ENCODE data around the gene SMIM7.

SMIM7 gene

GRCh38 chr19:16620584-16620983 is 39.4 kb downstream of the SMIM7 start:
- peaks cover 7% of the 10 kb centered on the region for H3K36me3 ChIP-seq (ENCODE audit: insufficient read depth, low read length)
- peaks cover 44% of the 10 kb centered on the region for H3K4me1 ChIP-seq (ENCODE audit: insufficient read depth, low read length)
- no peaks in the 10 kb centered on the region for H3K9me3 ChIP-seq (ENCODE audit: low read length)
- H3K27me3 ChIP-seq (ENCODE audit: control insufficient read depth in 1 of 2, insufficient read depth in 2 of 2, low read length in 2 of 2) = no peaks in the 10 kb centered on the region
- H3K27ac ChIP-seq (ENCODE audit: low read depth, low read length) = no peak overlapping the region
- no peak overlapping the region for H3K4me3 ChIP-seq (ENCODE audit: low read depth in 1 of 2, low read length in 2 of 2)
- H3K9ac ChIP-seq (ENCODE audit: low read length) = no peak overlapping the region

DNA sequence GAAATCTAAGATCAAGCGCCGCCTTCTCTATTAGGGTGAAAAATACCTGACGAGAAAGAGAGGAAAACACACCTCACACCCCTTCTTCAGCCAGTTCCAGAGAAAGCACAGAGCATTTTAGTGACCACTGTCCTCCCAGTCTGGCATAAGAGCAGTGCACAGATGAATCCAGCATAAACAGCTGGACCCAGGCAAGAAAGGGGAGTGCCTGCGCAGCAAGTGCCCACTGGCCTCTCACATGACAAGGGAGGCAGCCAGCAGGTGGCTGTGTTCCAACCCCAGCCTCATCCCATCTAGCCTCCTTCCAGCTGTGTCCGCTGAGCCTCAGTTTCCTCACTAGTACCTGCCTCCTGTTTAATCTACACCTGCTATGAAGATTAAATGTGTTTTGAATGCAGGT is 39.9 kb downstream of the SMIM7 start:
- no peak overlapping the region for H3K27ac ChIP-seq (ENCODE audit: low read depth, low read length)
- H3K4me3 ChIP-seq (ENCODE audit: low read depth in 1 of 2, low read length in 2 of 2) = no peak overlapping the region
- H3K4me1 ChIP-seq (ENCODE audit: insufficient read depth, low read length) = peaks cover 41% of the 10 kb centered on the region
- H3K27me3 ChIP-seq (ENCODE audit: control insufficient read depth in 1 of 2, insufficient read depth in 2 of 2, low read length in 2 of 2) = no peaks in the 10 kb centered on the region
- no peak overlapping the region for H3K9ac ChIP-seq (ENCODE audit: low read length)
- no peaks in the 10 kb centered on the region for H3K9me3 ChIP-seq (ENCODE audit: low read length)
- H3K36me3 ChIP-seq (ENCODE audit: insufficient read depth, low read length) = peaks cover 7% of the 10 kb centered on the region

GRCh38 chr19:16619457-16619856 is 40.5 kb downstream of the SMIM7 start:
- peaks cover 5% of the 10 kb centered on the region for H3K36me3 ChIP-seq (ENCODE audit: insufficient read depth, low read length)
- no peak overlapping the region for H3K27ac ChIP-seq (ENCODE audit: low read depth, low read length)
- H3K9ac ChIP-seq (ENCODE audit: low read length) = no peak overlapping the region
- peaks cover 38% of the 10 kb centered on the region for H3K4me1 ChIP-seq (ENCODE audit: insufficient read depth, low read length)
- H3K4me3 ChIP-seq (ENCODE audit: low read depth in 1 of 2, low read length in 2 of 2) = peak overlapping the region in 1 of 2 donors; percentile 6
- H3K9me3 ChIP-seq (ENCODE audit: low read length) = no peaks in the 10 kb centered on the region
- H3K27me3 ChIP-seq (ENCODE audit: control insufficient read depth in 1 of 2, insufficient read depth in 2 of 2, low read length in 2 of 2) = no peaks in the 10 kb centered on the region

DNA sequence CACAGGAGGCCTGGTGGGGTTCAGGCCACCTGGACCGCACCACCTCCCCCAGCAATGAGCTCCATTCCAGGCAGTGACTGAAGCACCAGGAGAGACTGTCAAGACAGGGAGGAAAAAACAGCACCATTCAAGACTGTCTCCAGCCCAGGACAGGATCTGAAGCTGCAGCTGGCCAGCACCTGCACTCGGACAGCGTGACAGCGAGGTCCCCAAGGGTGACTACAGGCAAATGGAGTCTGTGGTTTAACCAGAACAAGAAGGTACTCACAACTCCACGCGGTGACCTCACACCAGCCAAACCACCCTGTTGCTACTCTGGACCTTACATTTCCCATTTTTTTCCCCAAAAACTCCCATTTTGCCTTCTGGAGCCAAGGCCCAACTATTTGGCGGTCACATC is 41.7 kb downstream of the SMIM7 start:
- H3K27ac ChIP-seq (ENCODE audit: low read depth, low read length) = no peak overlapping the region
- H3K9me3 ChIP-seq (ENCODE audit: low read length) = no peaks in the 10 kb centered on the region
- no peak overlapping the region for H3K9ac ChIP-seq (ENCODE audit: low read length)
- H3K36me3 ChIP-seq (ENCODE audit: insufficient read depth, low read length) = no peaks in the 10 kb centered on the region
- H3K4me1 ChIP-seq (ENCODE audit: insufficient read depth, low read length) = peaks cover 38% of the 10 kb centered on the region
- H3K27me3 ChIP-seq (ENCODE audit: control insufficient read depth in 1 of 2, insufficient read depth in 2 of 2, low read length in 2 of 2) = no peaks in the 10 kb centered on the region
- H3K4me3 ChIP-seq (ENCODE audit: low read depth in 1 of 2, low read length in 2 of 2) = no peak overlapping the region

DNA sequence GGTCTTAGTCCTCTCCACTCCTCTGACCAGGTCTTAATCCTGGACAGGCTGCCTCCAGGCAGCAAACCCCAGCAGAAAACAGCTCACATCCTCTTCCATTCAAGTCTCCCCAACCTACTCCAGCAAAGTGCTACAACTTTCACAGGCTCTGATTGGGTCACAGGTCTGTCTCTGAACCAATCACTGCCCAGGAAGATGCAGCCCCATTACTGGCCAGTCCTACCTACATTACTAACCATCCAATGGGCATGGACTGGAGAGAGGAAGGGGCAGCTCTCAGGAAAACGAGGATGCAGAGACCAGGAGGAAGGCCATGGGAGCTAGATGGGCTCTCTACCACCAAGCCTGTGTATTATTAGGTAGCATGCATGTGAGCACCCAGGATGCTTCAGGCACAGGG is 44.1 kb downstream of the SMIM7 start:
- Histone ChIP-seq H3K4me1 (ENCODE audit: insufficient read depth, low read length) (peaks cover 36% of the 10 kb centered on the region), H3K4me3 (ENCODE audit: low read depth in 1 of 2, low read length in 2 of 2) (no peak overlapping the region), H3K9ac (ENCODE audit: low read length) (no peak overlapping the region), H3K36me3 (ENCODE audit: insufficient read depth, low read length) (no peaks in the 10 kb centered on the region), H3K27ac (ENCODE audit: low read depth, low read length) (no peak overlapping the region), H3K27me3 (ENCODE audit: control insufficient read depth in 1 of 2, insufficient read depth in 2 of 2, low read length in 2 of 2) (no peaks in the 10 kb centered on the region), H3K9me3 (ENCODE audit: low read length) (no peaks in the 10 kb centered on the region)

- H3K36me3 ChIP-seq (ENCODE audit: insufficient read depth, low read length) = no peaks in the 10 kb centered on the region
- no peak overlapping the region for H3K4me3 ChIP-seq (ENCODE audit: low read depth in 1 of 2, low read length in 2 of 2)
- H3K9me3 ChIP-seq (ENCODE audit: low read length) = no peaks in the 10 kb centered on the region
- H3K27ac ChIP-seq (ENCODE audit: low read depth, low read length) = no peak overlapping the region
- no peaks in the 10 kb centered on the region for H3K27me3 ChIP-seq (ENCODE audit: control insufficient read depth in 1 of 2, insufficient read depth in 2 of 2, low read length in 2 of 2)
- H3K4me1 ChIP-seq (ENCODE audit: insufficient read depth, low read length) = peaks cover 31% of the 10 kb centered on the region
- H3K9ac ChIP-seq (ENCODE audit: low read length) = no peak overlapping the region
These were observed 45.0 kb downstream of the SMIM7 start for GRCh38 chr19:16614941-16615340.

- Histone ChIP-seq H3K9me3 (ENCODE audit: low read length) (no peaks in the 10 kb centered on the region), H3K27ac (ENCODE audit: low read depth, low read length) (no peak overlapping the region), H3K4me1 (ENCODE audit: insufficient read depth, low read length) (peaks cover 28% of the 10 kb centered on the region), H3K27me3 (ENCODE audit: control insufficient read depth in 1 of 2, insufficient read depth in 2 of 2, low read length in 2 of 2) (no peaks in the 10 kb centered on the region), H3K9ac (ENCODE audit: low read length) (no peak overlapping the region), H3K36me3 (ENCODE audit: insufficient read depth, low read length) (no peaks in the 10 kb centered on the region), H3K4me3 (ENCODE audit: low read depth in 1 of 2, low read length in 2 of 2) (no peak overlapping the region)
These were observed 46.1 kb downstream of the SMIM7 start for GRCh38 chr19:16613841-16614240.

- Histone ChIP-seq H3K27ac (ENCODE audit: low read depth, low read length) (no peak overlapping the region), H3K36me3 (ENCODE audit: insufficient read depth, low read length) (no peaks in the 10 kb centered on the region), H3K9me3 (ENCODE audit: low read length) (no peaks in the 10 kb centered on the region), H3K4me1 (ENCODE audit: insufficient read depth, low read length) (peaks cover 31% of the 10 kb centered on the region), H3K9ac (ENCODE audit: low read length) (no peak overlapping the region), H3K4me3 (ENCODE audit: low read depth in 1 of 2, low read length in 2 of 2) (no peak overlapping the region), H3K27me3 (ENCODE audit: control insufficient read depth in 1 of 2, insufficient read depth in 2 of 2, low read length in 2 of 2) (no peaks in the 10 kb centered on the region)
These were observed 47.3 kb downstream of the SMIM7 start for GRCh38 chr19:16612636-16613035.

GRCh38 chr19:16611121-16611520 is 48.8 kb downstream of the SMIM7 start:
- H3K36me3 ChIP-seq (ENCODE audit: insufficient read depth, low read length) = no peaks in the 10 kb centered on the region
- H3K4me3 ChIP-seq (ENCODE audit: low read depth in 1 of 2, low read length in 2 of 2) = no peak overlapping the region
- peaks cover 40% of the 10 kb centered on the region for H3K4me1 ChIP-seq (ENCODE audit: insufficient read depth, low read length)
- no peaks in the 10 kb centered on the region for H3K9me3 ChIP-seq (ENCODE audit: low read length)
- no peaks in the 10 kb centered on the region for H3K27me3 ChIP-seq (ENCODE audit: control insufficient read depth in 1 of 2, insufficient read depth in 2 of 2, low read length in 2 of 2)
- no peak overlapping the region for H3K9ac ChIP-seq (ENCODE audit: low read length)
- no peak overlapping the region for H3K27ac ChIP-seq (ENCODE audit: low read depth, low read length)

DNA sequence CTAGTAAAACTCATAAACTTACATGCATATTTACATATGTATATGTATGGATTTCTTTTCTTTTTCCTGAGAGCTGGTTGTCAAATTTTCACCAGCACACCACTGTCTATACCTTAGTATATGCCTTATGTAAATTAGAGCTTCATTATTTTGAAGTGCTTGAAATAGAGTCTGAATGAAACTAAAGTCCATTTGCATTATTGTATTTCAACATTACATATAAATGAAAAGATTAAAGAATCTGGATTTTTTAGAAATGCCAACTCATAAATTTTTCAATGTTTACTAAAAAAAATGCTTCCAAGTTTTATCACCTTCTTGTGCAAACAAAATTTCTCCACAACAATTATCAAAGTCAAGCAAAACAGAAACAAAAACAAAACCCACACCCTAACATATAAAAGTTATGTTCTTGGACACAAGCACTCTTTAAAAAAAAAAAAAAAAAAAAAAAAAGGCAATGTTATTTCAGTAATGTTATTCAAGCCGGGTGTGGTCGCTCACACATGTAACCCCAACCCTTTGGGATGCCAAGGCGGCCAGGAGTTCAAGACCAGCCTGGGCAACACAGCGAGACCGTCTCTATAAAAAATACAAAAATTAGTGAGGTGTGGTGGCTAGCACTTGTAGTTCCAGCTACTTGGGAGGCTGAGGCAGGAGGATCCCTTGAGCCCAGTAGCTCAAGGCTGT is 50.3 kb downstream of the SMIM7 start:
- Histone ChIP-seq H3K27me3 (ENCODE audit: control insufficient read depth in 1 of 2, insufficient read depth in 2 of 2, low read length in 2 of 2) (no peaks in the 10 kb centered on the region), H3K27ac (ENCODE audit: low read depth, low read length) (no peak overlapping the region), H3K4me1 (ENCODE audit: insufficient read depth, low read length) (peaks cover 50% of the 10 kb centered on the region), H3K9me3 (ENCODE audit: low read length) (no peaks in the 10 kb centered on the region), H3K9ac (ENCODE audit: low read length) (no peak overlapping the region), H3K4me3 (ENCODE audit: low read depth in 1 of 2, low read length in 2 of 2) (no peak overlapping the region), H3K36me3 (ENCODE audit: insufficient read depth, low read length) (no peaks in the 10 kb centered on the region)

DNA sequence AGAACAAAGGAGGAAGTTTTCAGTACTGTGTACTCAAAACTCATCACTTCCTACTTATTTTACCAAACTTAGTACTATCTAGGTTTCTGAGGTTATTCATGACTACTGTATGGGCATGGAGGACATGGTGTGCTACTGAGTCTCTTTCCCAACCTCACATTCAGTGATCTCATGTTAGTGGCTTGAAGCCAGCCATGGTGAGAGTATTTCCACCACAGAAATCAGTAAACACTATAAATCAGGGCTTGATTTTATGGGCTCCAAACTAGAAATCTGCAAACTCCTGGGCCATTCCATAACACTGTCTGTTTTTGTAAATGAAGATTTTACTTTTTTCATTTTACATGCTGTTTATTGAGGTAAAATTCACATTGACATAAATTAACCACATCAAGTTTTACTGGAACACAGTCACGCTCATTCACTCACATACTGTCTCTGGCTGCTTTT is 51.6 kb downstream of the SMIM7 start:
- Histone ChIP-seq H3K4me3 (ENCODE audit: low read depth in 1 of 2, low read length in 2 of 2) (no peak overlapping the region), H3K9ac (ENCODE audit: low read length) (no peak overlapping the region), H3K27me3 (ENCODE audit: control insufficient read depth in 1 of 2, insufficient read depth in 2 of 2, low read length in 2 of 2) (no peaks in the 10 kb centered on the region), H3K27ac (ENCODE audit: low read depth, low read length) (peak overlapping the region; percentile 69), H3K4me1 (ENCODE audit: insufficient read depth, low read length) (peaks cover 50% of the 10 kb centered on the region), H3K9me3 (ENCODE audit: low read length) (no peaks in the 10 kb centered on the region), H3K36me3 (ENCODE audit: insufficient read depth, low read length) (no peaks in the 10 kb centered on the region)

DNA sequence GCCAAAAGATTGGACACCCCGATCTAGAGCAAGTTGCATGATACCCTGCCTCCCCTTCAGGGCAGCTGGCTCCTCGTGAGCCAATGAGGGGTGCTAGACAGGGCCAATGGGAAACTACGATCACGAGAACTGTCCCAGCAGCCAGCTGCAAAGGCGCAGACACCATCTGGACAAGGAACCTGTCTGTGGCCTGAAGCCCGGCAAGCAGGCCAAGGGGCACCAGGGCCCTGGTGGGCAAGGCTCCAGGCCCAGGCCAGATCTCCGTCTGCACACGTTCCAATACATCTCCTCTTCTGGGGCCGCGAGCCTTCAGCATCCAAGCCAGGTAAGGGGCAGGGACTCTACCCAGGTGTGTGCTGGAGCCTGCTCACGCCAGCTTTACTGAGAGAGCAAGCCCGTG is 52.1 kb downstream of the SMIM7 start:
- peaks cover 49% of the 10 kb centered on the region for H3K4me1 ChIP-seq (ENCODE audit: insufficient read depth, low read length)

More for the DNA sequence above, 52.1 kb downstream of the SMIM7 start:
- H3K27me3 ChIP-seq (ENCODE audit: control insufficient read depth in 1 of 2, insufficient read depth in 2 of 2, low read length in 2 of 2) = no peaks in the 10 kb centered on the region
- H3K9me3 ChIP-seq (ENCODE audit: low read length) = no peaks in the 10 kb centered on the region
- H3K9ac ChIP-seq (ENCODE audit: low read length) = no peak overlapping the region
- H3K4me3 ChIP-seq (ENCODE audit: low read depth in 1 of 2, low read length in 2 of 2) = no peak overlapping the region
- H3K27ac ChIP-seq (ENCODE audit: low read depth, low read length) = peak overlapping the region; percentile 69
- no peaks in the 10 kb centered on the region for H3K36me3 ChIP-seq (ENCODE audit: insufficient read depth, low read length)

All from muscle layer of colon (tissue), 2 donors.